B cell (primary cell): ENCODE results near the gene SKOR1. TPM values are rescaled to one million over a fixed set of nuclear protein-coding genes. Genes with fewer than 3 reads are reported as not detected.

ENCODE experiments used
- ATAC-seq: fragments of 200-7000 bp; cut with Tn5 transposase; one replicate; pipeline ENCODE4 v1.10.0; 2021; ENCODE audit warnings: low read depth, mild to moderate bottlenecking, moderate number of reproducible peaks, moderate library complexity
- CTCF ChIA-PET: fragments of 350-600 bp; sonication (Branson Sonifier 250); formaldehyde crosslinking; loops from one replicate; lab custom pipeline; 2021; ENCODE audit warnings: antibody characterized with exemption, inconsistent platforms; lab: Charles Lee
- POLR2A ChIA-PET: fragments of 350-600 bp; sonication (Branson Sonifier 250); formaldehyde crosslinking; loops from one replicate; lab custom pipeline; 2021; ENCODE audit warnings: antibody characterized with exemption; lab: Charles Lee
- DNase-seq: peaks from one replicate; pipeline ENCODE4 v3.0.0; 2013
- H2AFZ ChIP-seq: 2 replicates; pipeline ENCODE4 v1.6.1; 2012; ENCODE audit warnings: mild to moderate bottlenecking, low read depth, low read length; ENCODE audit not compliant: insufficient read depth, poor library complexity, severe bottlenecking
- H3K27ac ChIP-seq, 2 donors: 1 replicate in 1 of 2; 2 replicates in 1 of 2; pipeline ENCODE4 v1.5.1; 2012 to 2013; ENCODE audit warnings: low read length in 2 of 2, mild to moderate bottlenecking in 2 of 2, moderate library complexity in 1 of 2
- H3K27me3 ChIP-seq, 4 experiments: fragments of 200-600 bp in 1 of 4; sonication (generic) in 1 of 4; replicated peaks in 1 of 4; 1 replicate in 2 of 4; 2 replicates in 2 of 4; pipeline versions ENCODE4 v1.6.1 to v1.7.0; 2013 to 2016; ENCODE audit warnings: low read length in 3 of 4, mild to moderate bottlenecking in 2 of 4, mixed read lengths in 1 of 4, moderate library complexity in 1 of 4; ENCODE audit not compliant: insufficient read depth in 4 of 4, control insufficient read depth in 3 of 4; ENCODE audit errors: control extremely low read depth in 1 of 4
- H3K36me3 ChIP-seq, 2 experiments: replicated peaks in 1 of 2; 1 replicate in 1 of 2; 2 replicates in 1 of 2; pipeline versions ENCODE4 v1.6.1 to v1.7.1; 2013; ENCODE audit warnings: low read length in 1 of 2; ENCODE audit not compliant: insufficient read depth in 2 of 2, control insufficient read depth in 1 of 2; ENCODE audit errors: control extremely low read depth in 1 of 2, extremely low read depth in 1 of 2
- H3K4me1 ChIP-seq, 2 donors: fragments of 200-600 bp in 1 of 2; sonication (generic) in 1 of 2; 1 replicate in 1 of 2; 2 replicates in 1 of 2; pipeline versions ENCODE4 v1.5.1 to v1.6.1; 2013 to 2017; ENCODE audit warnings: low read length in 2 of 2; ENCODE audit not compliant: control insufficient read depth in 2 of 2, insufficient read depth in 2 of 2
- H3K4me2 ChIP-seq: replicated peaks from 2 replicates; pipeline ENCODE3; 2012; ENCODE audit warnings: mild to moderate bottlenecking, low read depth, low read length; ENCODE audit not compliant: poor library complexity, severe bottlenecking
- H3K4me3 ChIP-seq, 5 experiments: fragments of 200-600 bp in 1 of 5; sonication (generic) in 1 of 5; 1 replicate in 3 of 5; 2 replicates in 2 of 5; pipeline versions ENCODE4 v1.5.1 to v1.7.0; 2011 to 2016; ENCODE audit warnings: low read length in 4 of 5, mild to moderate bottlenecking in 4 of 5, low read depth in 2 of 5, control low read depth in 1 of 5, moderate library complexity in 1 of 5; ENCODE audit not compliant: insufficient read depth in 1 of 5; ENCODE audit errors: control extremely low read depth in 1 of 5, extremely low read depth in 1 of 5
- H3K79me2 ChIP-seq: fragments of 200-600 bp; sonication (generic); one replicate; pipeline ENCODE4 v1.6.0; 2016; ENCODE audit warnings: low read length; ENCODE audit not compliant: control insufficient read depth, insufficient read depth
- H3K9ac ChIP-seq: fragments of 200-600 bp; sonication (generic); 2 replicates; pipeline ENCODE4 v1.6.1; 2017; ENCODE audit warnings: mild to moderate bottlenecking, low read length, moderate library complexity
- H3K9me3 ChIP-seq, 3 donors: one replicate each; pipeline versions ENCODE4 v1.6.1 to v1.7.1; 2013; ENCODE audit warnings: low read length in 2 of 3; ENCODE audit not compliant: control insufficient read depth in 2 of 3, insufficient read depth in 1 of 3; ENCODE audit errors: control extremely low read depth in 1 of 3
- H4K20me1 ChIP-seq: 2 replicates; pipeline ENCODE4 v1.6.0; 2012; ENCODE audit warnings: mild to moderate bottlenecking, low read length; ENCODE audit not compliant: insufficient read depth, control insufficient read depth, poor library complexity, severe bottlenecking
- H3K27ac Mint-ChIP-seq: one replicate; pipeline ENCODE4 v1.8.0; 2021; ENCODE audit warnings: mixed read lengths
- H3K27me3 Mint-ChIP-seq: one replicate; pipeline ENCODE4 v1.8.0; 2021; ENCODE audit warnings: mixed read lengths
- H3K4me1 Mint-ChIP-seq: one replicate; pipeline ENCODE4 v1.8.0; 2021; ENCODE audit warnings: mixed read lengths
- H3K4me3 Mint-ChIP-seq: one replicate; pipeline ENCODE4 v1.8.0; 2021; ENCODE audit warnings: mixed read lengths
- H3K9me3 Mint-ChIP-seq: one replicate; pipeline ENCODE4 v1.8.0; 2022; ENCODE audit warnings: mixed read lengths; ENCODE audit not compliant: insufficient read depth
- EZH2 ChIP-seq: IDR thresholded peaks from 2 replicates; pipeline ENCODE4 v1.6.1; 2012; ENCODE audit warnings: borderline replicate concordance, low read depth, mild to moderate bottlenecking, moderate library complexity, low read length; ENCODE audit not compliant: insufficient read depth, poor library complexity, severe bottlenecking
- WGBS: methylation state at CpG from one replicate; pipeline ENCODE4 v1.1.5; 2013; ENCODE audit warnings: missing lambda C conversion rate; ENCODE audit not compliant: insufficient coverage; 5-methylcytosine and 5-hydroxymethylcytosine counted together
- intact Hi-C: fragments of 100-400 bp; cut with micrococcal nuclease; formaldehyde crosslinking; loops from one replicate; pipeline ENCODE4 v1.10.0; 2022
- polyA plus RNA-seq: library from polyadenylated mRNA; depleted of rRNA; stranded (reverse); fragments of >200 nt; gene quantifications from 2 replicates; pipeline ENCODE4 v1.2.3, GENCODE V29; 2012
- total RNA-seq, 2 donors: library from RNA; stranded (reverse); fragments of 120-200 nt in 1 of 2; gene quantifications; 1 replicate in 1 of 2; 2 replicates in 1 of 2; pipeline versions ENCODE4 v1.2.3 to v1.2.4, GENCODE V29; 2013 to 2022
- TF ChIP-seq, protein P1 (sequence below): fragments of 200-600 bp; IDR thresholded peaks from one replicate; pipeline ENCODE4 v1.8.0; 2022; ENCODE audit warnings: antibody characterized with exemption, mild to moderate bottlenecking

SKOR1 gene
- total and polyA plus RNA-seq, 2 donors (not counting 1 experiment from before 2014, with no cell fraction given) = 0.37 to 0.67 TPM

DNA sequence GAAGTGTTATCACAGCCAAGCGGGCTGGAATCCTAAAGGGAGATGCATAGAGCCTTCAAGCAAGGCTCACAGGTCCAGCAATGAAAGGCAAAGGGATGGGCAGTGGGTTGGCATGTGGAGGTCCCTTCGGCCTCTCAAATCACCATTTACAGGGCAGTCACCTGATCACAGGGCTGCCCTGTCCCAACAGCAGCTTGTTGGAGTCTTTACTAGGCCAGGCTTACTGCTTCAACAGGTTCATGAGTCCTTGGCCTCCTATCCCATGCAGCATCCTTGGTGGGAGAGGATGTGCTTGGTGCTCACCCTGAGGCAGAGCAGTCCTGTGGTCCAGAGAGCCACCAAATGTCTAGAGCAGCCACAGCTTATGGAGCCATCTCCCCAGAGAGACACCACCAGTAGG, 24.2 kb upstream of the SKOR1 start:
- H3K4me3 ChIP-seq = no peak overlapping the region
- H3K4me2 ChIP-seq = no peak overlapping the region
- H3K9ac ChIP-seq = no peak overlapping the region
- ChIA-PET CTCF (no interaction called here), POLR2A (no interaction called here)
- H3K36me3 ChIP-seq = peaks cover 0 to 3% of the 10 kb centered on the region in 2 experiments
- H3K9me3 Mint-ChIP-seq = no peaks in the 10 kb centered on the region
- no peaks in the 10 kb centered on the region for H3K27me3 Mint-ChIP-seq
- H3K27ac ChIP-seq = no peak overlapping the region
- H3K4me1 Mint-ChIP-seq = peaks cover 10% of the 10 kb centered on the region
- intact Hi-C loops = no loop called here
- no peak overlapping the region for H3K4me3 Mint-ChIP-seq
- no peak for TF ChIP-seq EZH2
- TF ChIP-seq, protein P1, sequence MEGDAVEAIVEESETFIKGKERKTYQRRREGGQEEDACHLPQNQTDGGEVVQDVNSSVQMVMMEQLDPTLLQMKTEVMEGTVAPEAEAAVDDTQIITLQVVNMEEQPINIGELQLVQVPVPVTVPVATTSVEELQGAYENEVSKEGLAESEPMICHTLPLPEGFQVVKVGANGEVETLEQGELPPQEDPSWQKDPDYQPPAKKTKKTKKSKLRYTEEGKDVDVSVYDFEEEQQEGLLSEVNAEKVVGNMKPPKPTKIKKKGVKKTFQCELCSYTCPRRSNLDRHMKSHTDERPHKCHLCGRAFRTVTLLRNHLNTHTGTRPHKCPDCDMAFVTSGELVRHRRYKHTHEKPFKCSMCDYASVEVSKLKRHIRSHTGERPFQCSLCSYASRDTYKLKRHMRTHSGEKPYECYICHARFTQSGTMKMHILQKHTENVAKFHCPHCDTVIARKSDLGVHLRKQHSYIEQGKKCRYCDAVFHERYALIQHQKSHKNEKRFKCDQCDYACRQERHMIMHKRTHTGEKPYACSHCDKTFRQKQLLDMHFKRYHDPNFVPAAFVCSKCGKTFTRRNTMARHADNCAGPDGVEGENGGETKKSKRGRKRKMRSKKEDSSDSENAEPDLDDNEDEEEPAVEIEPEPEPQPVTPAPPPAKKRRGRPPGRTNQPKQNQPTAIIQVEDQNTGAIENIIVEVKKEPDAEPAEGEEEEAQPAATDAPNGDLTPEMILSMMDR = no peak
- H3K27me3 ChIP-seq = no peaks in the 10 kb centered on the region
- no peak for DNase-seq
- H3K79me2 ChIP-seq = no peaks in the 10 kb centered on the region
- H3K4me1 ChIP-seq = peaks cover 13 to 14% of the 10 kb centered on the region in 2 donors
- 94% methylated on average over 2 of the region's 2 CpGs for WGBS
- no peaks in the 10 kb centered on the region for H4K20me1 ChIP-seq
- H3K9me3 ChIP-seq = no peaks in the 10 kb centered on the region
- no peak overlapping the region for H2AFZ ChIP-seq
- no peak for ATAC-seq
- no peak overlapping the region for H3K27ac Mint-ChIP-seq

DNA sequence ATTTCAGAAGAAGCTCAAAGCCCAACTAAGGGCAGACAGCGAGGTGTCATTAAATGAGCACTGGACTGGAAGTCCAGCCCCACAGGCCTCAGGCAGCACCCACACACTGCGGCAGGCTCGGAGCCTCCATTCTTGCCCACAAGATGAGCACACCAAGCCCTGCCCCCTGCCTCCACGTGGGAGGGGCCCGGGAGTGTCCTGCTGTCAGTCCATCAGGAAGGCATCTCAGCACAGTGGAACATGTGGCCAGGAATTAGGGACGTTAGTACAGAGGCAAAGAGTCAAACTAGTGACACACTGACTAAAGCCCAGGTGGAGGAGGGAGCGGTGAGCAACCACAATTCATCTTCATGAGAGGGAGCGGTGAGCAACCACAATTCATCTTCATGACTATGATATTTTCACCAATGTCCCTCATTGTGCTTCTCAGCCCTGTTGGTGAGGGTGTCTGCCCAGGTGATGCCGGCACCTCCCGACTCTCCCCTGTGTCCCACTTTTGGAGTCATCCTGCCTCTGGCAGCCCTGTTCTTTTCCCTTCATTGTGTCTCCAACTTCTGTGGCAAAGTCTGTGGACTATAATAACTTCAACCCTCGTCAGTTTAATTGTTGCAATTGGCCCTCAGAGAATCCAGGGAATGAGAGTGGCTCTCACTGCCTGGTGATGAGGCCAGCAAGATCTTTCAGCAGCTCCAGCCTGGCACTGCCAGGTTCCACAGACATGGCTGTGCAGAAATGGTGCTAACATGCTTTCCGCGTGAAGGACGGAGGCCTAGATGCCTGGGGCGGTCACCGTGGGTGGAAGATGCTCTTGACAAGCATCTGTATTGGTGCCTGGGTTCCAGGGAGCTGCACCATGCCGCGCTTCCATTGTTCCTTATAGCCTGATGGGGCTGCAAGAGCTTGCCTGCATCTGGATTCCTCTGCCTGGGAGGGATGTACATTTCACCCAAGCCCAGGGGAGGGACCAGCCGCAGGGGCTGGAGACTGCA, 23.1 kb upstream of the SKOR1 start:
- no peak overlapping the region for H3K4me2 ChIP-seq
- no peak overlapping the region for H3K27ac Mint-ChIP-seq
- H3K4me1 ChIP-seq = peaks cover 11 to 13% of the 10 kb centered on the region in 2 donors
- ChIA-PET CTCF (no interaction called here), POLR2A (no interaction called here)
- TF ChIP-seq, protein P1 = no peak
- no peak for TF ChIP-seq EZH2
- H3K9me3 Mint-ChIP-seq = no peaks in the 10 kb centered on the region
- ATAC-seq (no peak), DNase-seq (no peak)
- H2AFZ ChIP-seq = no peak overlapping the region
- H3K27ac ChIP-seq = no peak overlapping the region
- H3K4me1 Mint-ChIP-seq = peaks cover 7% of the 10 kb centered on the region
- no peaks in the 10 kb centered on the region for H3K27me3 Mint-ChIP-seq
- H3K36me3 ChIP-seq = peaks cover 0 to 3% of the 10 kb centered on the region in 2 experiments
- intact Hi-C loops = no loop called here
- H3K79me2 ChIP-seq = no peaks in the 10 kb centered on the region
- H3K4me3 Mint-ChIP-seq = no peak overlapping the region
- WGBS = 92% methylated on average over 18 of the region's 19 CpGs
- H3K27me3 ChIP-seq = no peaks in the 10 kb centered on the region
- H3K9me3 ChIP-seq = no peaks in the 10 kb centered on the region
- H3K4me3 ChIP-seq = no peak overlapping the region
- no peak overlapping the region for H3K9ac ChIP-seq
- no peaks in the 10 kb centered on the region for H4K20me1 ChIP-seq
